D721Med (cell line): ENCODE data around the gene TRDMT1.

Experiments
- DNase-seq: peaks from one replicate; pipeline ENCODE4 v3.0.0; 2011; ENCODE audit warnings: low spot score; ENCODE audit not compliant: insufficient read length
- FAIRE-seq: peaks from 2 replicates; lab custom pipeline; 2011; peaks lifted over from hg19 to GRCh38; lab: Jason Lieb, UNC
- TF ChIP-seq, protein P1 (sequence below): IDR thresholded peaks from 2 replicates; pipeline ENCODE4 v1.5.1; 2012; ENCODE audit warnings: mild to moderate bottlenecking, control low read depth; ENCODE audit not compliant: insufficient read depth; ENCODE audit errors: missing control alignments

The TRDMT1 gene, protein sequence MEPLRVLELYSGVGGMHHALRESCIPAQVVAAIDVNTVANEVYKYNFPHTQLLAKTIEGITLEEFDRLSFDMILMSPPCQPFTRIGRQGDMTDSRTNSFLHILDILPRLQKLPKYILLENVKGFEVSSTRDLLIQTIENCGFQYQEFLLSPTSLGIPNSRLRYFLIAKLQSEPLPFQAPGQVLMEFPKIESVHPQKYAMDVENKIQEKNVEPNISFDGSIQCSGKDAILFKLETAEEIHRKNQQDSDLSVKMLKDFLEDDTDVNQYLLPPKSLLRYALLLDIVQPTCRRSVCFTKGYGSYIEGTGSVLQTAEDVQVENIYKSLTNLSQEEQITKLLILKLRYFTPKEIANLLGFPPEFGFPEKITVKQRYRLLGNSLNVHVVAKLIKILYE

DNA sequence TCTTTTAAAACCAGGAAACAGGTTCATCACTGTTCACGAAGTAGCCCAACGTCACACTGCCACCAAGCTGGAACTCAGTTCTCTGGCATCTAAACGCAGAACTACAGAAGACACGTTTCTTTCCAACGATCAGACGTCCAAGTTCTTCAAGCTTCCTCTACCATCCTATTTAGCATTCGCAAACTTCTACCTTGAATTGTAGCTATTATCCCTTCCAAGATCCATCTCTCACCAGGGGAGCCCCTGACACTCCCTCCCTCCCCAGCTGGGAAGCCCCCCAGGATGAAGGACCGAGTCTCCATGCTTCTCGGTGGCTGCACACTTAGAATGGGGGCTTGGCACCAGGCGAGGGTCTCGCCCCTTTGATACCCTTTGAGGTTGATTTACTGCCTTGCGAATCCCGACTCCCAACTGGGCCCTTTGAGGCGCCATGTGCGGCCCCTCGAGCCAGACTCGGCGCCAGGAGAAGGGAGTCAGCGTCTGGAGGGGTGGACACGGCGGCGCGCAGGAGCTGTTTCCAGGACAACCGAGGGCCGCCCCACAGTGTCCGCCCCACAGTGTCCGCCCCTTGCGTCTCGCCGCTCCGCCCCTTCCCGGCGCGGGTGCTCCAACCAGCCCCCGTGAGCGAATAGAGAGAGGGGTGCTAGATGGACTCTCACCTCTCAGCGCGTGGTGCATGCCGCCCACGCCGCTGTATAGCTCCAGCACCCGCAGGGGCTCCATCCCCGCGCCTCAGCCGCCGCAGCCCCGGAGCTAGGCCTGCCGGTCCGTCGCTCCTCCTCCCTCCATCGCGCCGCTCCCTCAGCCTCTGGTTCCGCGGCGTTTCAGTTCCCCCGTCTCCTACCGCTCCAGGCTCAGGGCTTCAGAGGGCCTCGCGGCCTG is at the start of gene TRDMT1:
TSS of gene TRDMT1 (minus strand) at position 761 of the 882 bp plus-strand sequence. CDS start at position 723, 38 bp downstream.
- TF ChIP-seq, protein P1, sequence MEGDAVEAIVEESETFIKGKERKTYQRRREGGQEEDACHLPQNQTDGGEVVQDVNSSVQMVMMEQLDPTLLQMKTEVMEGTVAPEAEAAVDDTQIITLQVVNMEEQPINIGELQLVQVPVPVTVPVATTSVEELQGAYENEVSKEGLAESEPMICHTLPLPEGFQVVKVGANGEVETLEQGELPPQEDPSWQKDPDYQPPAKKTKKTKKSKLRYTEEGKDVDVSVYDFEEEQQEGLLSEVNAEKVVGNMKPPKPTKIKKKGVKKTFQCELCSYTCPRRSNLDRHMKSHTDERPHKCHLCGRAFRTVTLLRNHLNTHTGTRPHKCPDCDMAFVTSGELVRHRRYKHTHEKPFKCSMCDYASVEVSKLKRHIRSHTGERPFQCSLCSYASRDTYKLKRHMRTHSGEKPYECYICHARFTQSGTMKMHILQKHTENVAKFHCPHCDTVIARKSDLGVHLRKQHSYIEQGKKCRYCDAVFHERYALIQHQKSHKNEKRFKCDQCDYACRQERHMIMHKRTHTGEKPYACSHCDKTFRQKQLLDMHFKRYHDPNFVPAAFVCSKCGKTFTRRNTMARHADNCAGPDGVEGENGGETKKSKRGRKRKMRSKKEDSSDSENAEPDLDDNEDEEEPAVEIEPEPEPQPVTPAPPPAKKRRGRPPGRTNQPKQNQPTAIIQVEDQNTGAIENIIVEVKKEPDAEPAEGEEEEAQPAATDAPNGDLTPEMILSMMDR: peak; percentile 3
- DNase-seq: peak; percentile 41
- FAIRE-seq: no peak

DNA sequence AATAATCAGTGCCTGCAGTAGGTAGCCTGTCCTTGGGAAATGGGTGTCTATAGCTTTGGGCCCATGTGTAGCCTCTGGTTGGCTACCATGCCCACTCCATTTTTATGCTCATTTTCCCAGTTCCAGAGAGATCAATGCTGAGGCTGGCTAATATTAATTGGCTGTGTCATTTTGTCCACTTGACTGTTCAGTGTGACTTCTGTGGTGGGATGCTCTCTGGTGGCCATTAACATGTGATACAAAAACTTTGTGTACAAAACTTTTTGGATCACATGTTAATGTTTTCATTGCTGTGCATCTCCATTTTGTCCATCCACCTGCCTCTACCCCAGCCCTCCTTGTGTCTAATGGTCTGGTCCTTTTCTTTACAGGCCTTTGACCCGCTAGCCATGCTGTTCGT is 49.3 kb upstream of the TRDMT1 start:
- TF ChIP-seq, protein P1: no peak
- no peak for FAIRE-seq
- DNase-seq: no peak

DNA sequence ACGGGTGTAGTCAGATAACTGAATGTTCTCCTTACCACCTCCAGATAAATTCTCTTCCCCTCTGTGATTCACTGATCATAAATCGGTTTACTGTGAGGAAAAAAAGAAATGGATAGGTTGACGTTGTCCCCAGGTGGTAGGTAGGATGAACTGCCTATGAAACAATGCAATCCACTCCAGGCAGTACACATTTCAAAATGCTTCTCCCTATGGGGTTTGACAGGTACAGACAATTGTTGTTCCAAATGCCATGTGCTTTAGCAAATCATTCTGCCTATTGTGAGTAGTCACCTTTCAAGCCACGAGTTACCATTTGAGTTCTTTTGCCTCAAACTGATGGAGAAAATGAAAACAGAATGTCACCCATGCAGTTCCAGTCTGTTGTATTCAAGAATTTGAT is 48.3 kb upstream of the TRDMT1 start:
- TF ChIP-seq, protein P1: peak; percentile 27
- DNase-seq: no peak
- FAIRE-seq: no peak

DNA sequence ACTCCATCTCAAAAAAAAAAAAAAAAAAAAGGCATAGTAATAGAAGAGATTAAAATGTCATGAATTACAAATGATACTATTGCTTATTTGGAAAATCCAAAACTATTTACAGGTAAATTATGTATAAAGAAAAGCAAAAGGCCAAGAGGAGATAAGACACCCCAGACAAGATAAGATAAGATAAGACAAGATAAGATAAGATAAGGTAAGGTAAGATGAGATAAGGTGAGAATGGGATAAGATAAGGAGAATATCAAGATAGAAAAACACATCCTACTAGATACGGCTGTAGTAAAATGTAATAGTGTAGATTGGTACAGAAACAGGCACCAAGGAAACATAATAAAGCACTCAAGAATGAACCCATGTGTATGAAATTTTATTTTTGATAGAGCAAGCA is 47.5 kb upstream of the TRDMT1 start:
- DNase-seq (no peak), FAIRE-seq (no peak)
- TF ChIP-seq, protein P1: no peak

DNA sequence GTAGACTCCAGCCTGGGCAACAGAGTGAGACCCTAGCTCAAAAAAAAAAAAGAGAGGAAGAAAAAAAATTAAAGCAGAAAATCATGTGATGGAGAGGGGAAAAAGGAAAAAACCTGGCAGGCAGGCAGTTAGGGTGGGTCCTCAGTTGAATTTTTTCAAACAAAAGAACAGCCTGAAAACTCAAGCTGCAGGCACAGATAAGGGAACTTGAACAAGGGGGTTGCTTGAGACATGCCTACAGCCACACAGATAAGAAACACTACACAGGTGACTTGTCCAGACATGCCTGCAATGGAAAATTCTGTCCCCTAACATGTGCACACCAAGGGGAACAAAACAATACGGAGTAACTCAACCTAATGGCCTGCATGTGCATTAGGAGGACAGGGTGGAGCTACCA is 45.7 kb upstream of the TRDMT1 start:
- no peak for FAIRE-seq
- TF ChIP-seq, protein P1: no peak
- no peak for DNase-seq

DNA sequence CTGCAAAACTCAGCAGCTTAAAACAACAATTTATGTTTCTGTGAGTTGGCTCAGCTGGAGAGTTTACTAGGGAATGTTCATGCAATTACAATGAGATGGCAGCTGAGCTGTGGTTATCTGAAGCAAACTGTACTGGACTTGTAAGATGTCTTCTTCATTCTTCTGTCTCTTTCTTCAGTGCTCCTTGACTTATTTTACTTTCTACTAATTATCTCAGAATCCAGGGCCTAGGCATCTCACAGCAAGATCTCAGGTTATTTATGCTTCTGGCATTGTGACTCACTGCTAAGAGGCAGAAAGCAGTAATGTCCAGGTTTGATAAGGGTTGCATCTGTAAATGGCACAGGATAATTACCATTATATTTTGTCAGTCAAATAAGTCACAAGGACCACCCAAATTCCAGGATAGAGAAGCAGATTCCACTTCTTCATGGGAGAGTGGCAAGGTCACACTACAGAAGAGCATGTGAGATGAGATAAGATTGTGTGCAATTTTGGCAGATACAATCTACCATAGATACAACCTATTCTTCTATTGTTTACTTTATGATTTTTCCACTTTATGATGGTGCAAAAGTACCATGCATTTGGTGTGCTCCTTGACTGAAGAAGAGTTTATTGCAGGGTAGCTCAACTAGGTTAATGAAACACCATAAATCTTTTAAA is 43.4 kb upstream of the TRDMT1 start:
- FAIRE-seq (no peak), DNase-seq (no peak)
- TF ChIP-seq, protein P1: no peak
